H1 (cell line): Measurements from ENCODE around the gene SLX4IP. TPM values are rescaled to one million over a fixed set of nuclear protein-coding genes. Genes with fewer than 3 reads are reported as not detected.
A peak's percentile ranks its signal among the peaks of the same experiment; 100 is the strongest.

ENCODE experiments used
- CTCF ChIA-PET: fragments of 300-600 bp; sonication (Branson Sonifier 250); formaldehyde crosslinking; loops from one replicate; lab custom pipeline; 2021; ENCODE audit not compliant: partially characterized antibody; lab: Charles Lee
- POLR2A ChIA-PET: fragments of 300-600 bp; sonication (Branson Sonifier 250); formaldehyde crosslinking; loops from one replicate; lab custom pipeline; 2021; ENCODE audit warnings: inconsistent platforms; ENCODE audit not compliant: partially characterized antibody; lab: Charles Lee
- DNase-seq, 2 experiments: peaks; one replicate each; pipeline versions ENCODE4 v3.0.0 to v3.0.0-alpha.2; 2010 to 2022; ENCODE audit warnings: low spot score in 2 of 2, low read depth in 1 of 2, mixed read lengths in 1 of 2
- FAIRE-seq: peaks from 2 replicates; lab custom pipeline; 2011; peaks lifted over from hg19 to GRCh38; lab: Jason Lieb, UNC
- H2AFZ ChIP-seq: 2 replicates; pipeline ENCODE4 v1.8.1; 2012; ENCODE audit warnings: low read length, inconsistent platforms
- H2AK5ac ChIP-seq: 2 replicates; pipeline ENCODE4 v1.6.1; 2013; ENCODE audit warnings: low read depth, low read length
- H2BK120ac ChIP-seq: replicated peaks from 2 replicates; pipeline ENCODE3; 2013; ENCODE audit warnings: low read depth, low read length, inconsistent platforms
- H2BK12ac ChIP-seq: 2 replicates; pipeline ENCODE4 v1.6.1; 2013; ENCODE audit warnings: low read depth, low read length
- H2BK15ac ChIP-seq: 2 replicates; pipeline ENCODE4 v1.6.1; 2013; ENCODE audit warnings: low read length
- H2BK20ac ChIP-seq: 2 replicates; pipeline ENCODE4 v1.6.1; 2013; ENCODE audit warnings: low read length
- H2BK5ac ChIP-seq: 2 replicates; pipeline ENCODE4 v1.6.1; 2013; ENCODE audit warnings: low read depth, low read length
- H3K14ac ChIP-seq: 2 replicates; pipeline ENCODE4 v1.6.1; 2013; ENCODE audit warnings: inconsistent platforms; ENCODE audit not compliant: insufficient read length
- H3K18ac ChIP-seq: 2 replicates; pipeline ENCODE4 v1.6.1; 2013; ENCODE audit warnings: low read length; ENCODE audit errors: extremely low read depth
- H3K23ac ChIP-seq: 2 replicates; pipeline ENCODE4 v1.6.1; 2013; ENCODE audit warnings: inconsistent platforms; ENCODE audit not compliant: insufficient read length
- H3K23me2 ChIP-seq: 2 replicates; pipeline ENCODE4 v1.6.1; 2013; ENCODE audit warnings: low read depth, low read length
- H3K27ac ChIP-seq: 2 replicates; pipeline ENCODE4 v1.6.1; 2011; ENCODE audit warnings: low read depth, low read length, inconsistent platforms
- H3K27me3 ChIP-seq, 4 experiments: replicated peaks in 1 of 4; 1 replicate in 1 of 4; 2 replicates in 3 of 4; pipeline versions ENCODE4 v1.6.1 to v1.8.1; 2011 to 2013; ENCODE audit warnings: low read length in 3 of 4, mild to moderate bottlenecking in 3 of 4, inconsistent platforms in 2 of 4, mixed read lengths in 2 of 4, moderate library complexity in 1 of 4; ENCODE audit not compliant: control insufficient read depth in 3 of 4, insufficient read depth in 3 of 4; ENCODE audit errors: extremely low read depth in 1 of 4
- H3K36me3 ChIP-seq, 4 experiments: 2 replicates each; pipeline versions ENCODE4 v1.6.1 to v1.8.1; 2011 to 2013; ENCODE audit warnings: mild to moderate bottlenecking in 4 of 4, low read length in 3 of 4, moderate library complexity in 2 of 4, control low read depth in 1 of 4, inconsistent platforms in 1 of 4; ENCODE audit not compliant: insufficient read depth in 4 of 4, control insufficient read depth in 2 of 4
- H3K4ac ChIP-seq: replicated peaks from 2 replicates; pipeline ENCODE3; 2013; ENCODE audit warnings: low read length, low read depth, mixed read lengths, inconsistent platforms; ENCODE audit not compliant: insufficient read length
- H3K4me1 ChIP-seq, 4 experiments: replicated peaks in 1 of 4; 1 replicate in 1 of 4; 2 replicates in 3 of 4; pipeline versions ENCODE4 v1.6.1 to v1.8.1; 2011 to 2013; ENCODE audit warnings: low read length in 3 of 4, inconsistent platforms in 2 of 4, mixed read lengths in 1 of 4; ENCODE audit not compliant: insufficient read depth in 4 of 4, control insufficient read depth in 3 of 4
- H3K4me2 ChIP-seq, 2 experiments: 2 replicates each; pipeline versions ENCODE4 v1.6.1 to v1.8.1; 2011 to 2013; ENCODE audit warnings: low read depth in 2 of 2, low read length in 2 of 2, control low read depth in 1 of 2, inconsistent platforms in 1 of 2, mild to moderate bottlenecking in 1 of 2; ENCODE audit not compliant: insufficient read depth in 1 of 2
- H3K4me3 ChIP-seq, 4 experiments: fragments of 200-600, 300-600 bp in 1 of 4; sonication (generic), shearing (Covaris generic), sonication (Bioruptor Twin) in 1 of 4; 2 replicates each; pipeline versions ENCODE4 v1.5.1 to v1.8.1; 2011 to 2016; ENCODE audit warnings: low read length in 4 of 4, low read depth in 3 of 4, control low read depth in 2 of 4, inconsistent platforms in 2 of 4, mild to moderate bottlenecking in 2 of 4, mixed read lengths in 1 of 4, moderate library complexity in 1 of 4; ENCODE audit not compliant: insufficient read depth in 2 of 4; ENCODE audit errors: extremely low read depth in 1 of 4
- H3K56ac ChIP-seq: replicated peaks from 2 replicates; pipeline ENCODE3; 2013; ENCODE audit warnings: low read depth, mild to moderate bottlenecking, mixed read lengths, low read length, inconsistent platforms; ENCODE audit not compliant: insufficient read length
- H3K79me1 ChIP-seq: 2 replicates; pipeline ENCODE4 v1.6.1; 2013; ENCODE audit warnings: low read depth, low read length, control low read depth
- H3K79me2 ChIP-seq, 2 experiments: 2 replicates each; pipeline versions ENCODE4 v1.6.1 to v1.8.1; 2012 to 2013; ENCODE audit warnings: low read length in 2 of 2, mild to moderate bottlenecking in 2 of 2, inconsistent platforms in 1 of 2; ENCODE audit not compliant: insufficient read depth in 2 of 2, control insufficient read depth in 1 of 2
- H3K9ac ChIP-seq, 4 experiments: replicated peaks in 1 of 4; 1 replicate in 1 of 4; 2 replicates in 3 of 4; pipeline versions ENCODE4 v1.6.1 to v1.8.1; 2011 to 2013; ENCODE audit warnings: low read depth in 3 of 4, low read length in 3 of 4, control low read depth in 2 of 4, mild to moderate bottlenecking in 2 of 4, moderate library complexity in 2 of 4, inconsistent platforms in 1 of 4; ENCODE audit errors: extremely low read depth in 1 of 4
- H3K9me3 ChIP-seq, 2 experiments: 2 replicates each; pipeline versions ENCODE4 v1.6.1 to v1.8.1; 2012 to 2013; ENCODE audit warnings: mild to moderate bottlenecking in 2 of 2, moderate library complexity in 2 of 2, control low read depth in 1 of 2, inconsistent platforms in 1 of 2, low read depth in 1 of 2, low read length in 1 of 2, mixed read lengths in 1 of 2; ENCODE audit not compliant: insufficient read depth in 2 of 2
- H4K20me1 ChIP-seq, 2 experiments: replicated peaks in 1 of 2; 2 replicates each; pipeline versions ENCODE3 to v1.8.1; 2011 to 2013; ENCODE audit warnings: inconsistent platforms in 2 of 2, low read length in 2 of 2, mild to moderate bottlenecking in 1 of 2; ENCODE audit not compliant: insufficient read depth in 2 of 2, control insufficient read depth in 1 of 2
- H4K5ac ChIP-seq: 2 replicates; pipeline ENCODE4 v1.6.1; 2013; ENCODE audit warnings: low read length, low read depth, mixed read lengths, inconsistent platforms; ENCODE audit not compliant: insufficient read length
- H4K8ac ChIP-seq: 2 replicates; pipeline ENCODE4 v1.8.0; 2013; ENCODE audit warnings: mild to moderate bottlenecking, moderate library complexity, low read length, inconsistent platforms; ENCODE audit not compliant: insufficient read depth; ENCODE audit errors: extremely low read depth
- H4K91ac ChIP-seq: replicated peaks from 2 replicates; pipeline ENCODE3; 2013; ENCODE audit warnings: low read length, mixed read lengths, inconsistent platforms; ENCODE audit not compliant: insufficient read length
- BCL11A ChIP-seq, 2 experiments: IDR thresholded peaks; one replicate each; pipeline ENCODE4 v1.6.1; 2011; ENCODE audit warnings: low read depth in 2 of 2, low read length in 2 of 2, mild to moderate bottlenecking in 2 of 2
- KDM1A ChIP-seq: fragments of 200-600, 300-600 bp; sonication (generic); IDR thresholded peaks from 2 replicates; pipeline ENCODE4 v1.7.1; 2016; ENCODE audit warnings: mild to moderate bottlenecking, low read length, borderline replicate concordance
- RBBP5 ChIP-seq: IDR thresholded peaks from 2 replicates; pipeline ENCODE4 v1.7.1; 2012; ENCODE audit warnings: low read depth, mild to moderate bottlenecking, inconsistent platforms, low read length, moderate library complexity, borderline replicate concordance
- SAP30 ChIP-seq: fragments of 300-600 bp; sonication (generic); IDR thresholded peaks from 2 replicates; pipeline ENCODE4 v1.7.1; 2012; ENCODE audit warnings: low read length, moderate library complexity, mild to moderate bottlenecking, inconsistent platforms; ENCODE audit not compliant: insufficient read depth, insufficient replicate concordance
- WGBS, 2 experiments: shearing (Covaris generic) in 1 of 2; methylation state at CpG; one replicate each; pipeline versions ENCODE4 v1.1.6 to v1.1.7; 2013 to 2015; ENCODE audit warnings: low lambda C conversion rate in 2 of 2, mixed read lengths in 2 of 2, inconsistent platforms in 1 of 2, low coverage in 1 of 2, missing lambda C conversion rate in 1 of 2; ENCODE audit not compliant: insufficient replicate concordance in 2 of 2, insufficient coverage in 1 of 2, insufficient read length in 1 of 2; ENCODE audit errors: extremely low coverage in 1 of 2, missing lambda C conversion rate in 1 of 2; 5-methylcytosine and 5-hydroxymethylcytosine counted together
- polyA plus RNA-seq, 7 experiments: library from polyadenylated mRNA; depleted of rRNA in 3 of 7; stranded (reverse) in 5 of 7; unstranded in 2 of 7; fragments of >200 nt in 5 of 7; fragments of 200-250 nt in 2 of 7; gene quantifications; 1 replicate in 5 of 7; 2 replicates in 1 of 7; 4 replicates in 1 of 7; pipeline versions ENCODE4 v1.2.1 to v1.2.3, GENCODE V29; 2011 to 2013; ENCODE audit warnings: missing spikeins in 2 of 7, mixed read lengths in 2 of 7
- total RNA-seq: library from RNA; stranded (reverse); fragmentation: NEBNext Ultra II Directional; extraction: Animal tissue kit (Norgen Biotek cat#: 25700); gene quantifications from 2 replicates; pipeline ENCODE4 v1.2.1, GENCODE V29; 2021
- TF ChIP-seq, protein P1 (sequence below): IDR thresholded peaks from 2 replicates; pipeline ENCODE4 v1.6.1; 2011; ENCODE audit warnings: low read length, improper control_type of control experiment
- TF ChIP-seq, protein P2 (sequence below): IDR thresholded peaks from 2 replicates; pipeline ENCODE4 v1.6.1; 2012; ENCODE audit warnings: inconsistent platforms

The SLX4IP gene
- total and polyA plus RNA-seq, 2 of the 8 experiments (the other 6 are each of a cell fraction or from before 2014, with no cell fraction given), result 2.4 to 8.7 TPM

DNA sequence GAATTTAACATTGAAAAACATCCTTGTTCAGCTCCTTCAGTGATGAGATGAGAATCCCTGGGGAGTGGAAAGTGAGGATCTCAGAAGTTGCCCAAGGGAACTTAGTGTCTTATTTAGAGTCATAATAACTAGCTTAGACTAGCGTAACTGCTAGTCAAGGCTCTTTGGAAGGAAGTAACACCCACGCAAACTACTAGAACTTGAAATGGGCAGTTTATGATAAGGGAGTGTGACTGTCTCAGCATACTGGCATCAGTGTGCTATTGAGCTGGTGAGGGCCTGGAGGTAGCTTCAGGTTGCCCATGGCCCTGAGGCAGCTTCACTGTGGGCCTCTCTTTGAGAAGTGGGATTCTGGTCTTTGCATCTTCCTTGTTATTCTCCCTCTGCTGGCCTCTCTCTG lies 40.1 kb downstream of the SLX4IP start:
- Histone ChIP-seq H3K4me3 (no peak overlapping the region), H2BK120ac (no peak overlapping the region), H2AFZ (no peak overlapping the region), H3K9me3 (no peaks in the 10 kb centered on the region), H3K14ac (no peak overlapping the region), H3K9ac (no peak overlapping the region), H3K23ac (no peak overlapping the region), H4K5ac (no peak overlapping the region), H3K4me1 (peaks cover 0 to 13% (median 4%) of the 10 kb centered on the region in 4 experiments; a peak in 5 of 7 replicates), H4K8ac (no peak overlapping the region), H3K36me3 (no peaks in the 10 kb centered on the region), H2AK5ac (peak overlapping the region; percentile 54; the same call in 1 of the 2 replicates), H3K18ac (no peak overlapping the region), H3K79me1 (no peaks in the 10 kb centered on the region), H4K91ac (no peak overlapping the region), H2BK5ac (no peak overlapping the region), H4K20me1 (no peaks in the 10 kb centered on the region), H3K56ac (no peak overlapping the region), H3K79me2 (peaks cover 0 to 12% of the 10 kb centered on the region in 2 experiments; a peak in 2 of 4 replicates), H2BK15ac (no peak overlapping the region), H3K4me2 (no peak overlapping the region), H2BK12ac (no peak overlapping the region), H3K4ac (no peak overlapping the region), H2BK20ac (no peak overlapping the region), H3K23me2 (no peaks in the 10 kb centered on the region), H3K27me3 (no peaks in the 10 kb centered on the region), H3K27ac (no peak overlapping the region)
- ChIA-PET POLR2A (no interaction called here), CTCF (interaction anchor here (0.7 to 4.2 kb wide), 13 partner anchors 11 to 796 kb away, joined by 3 to 17 read pairs (median 3); partner anchors contain the start of genes MKKS and SLX4IP)
- WGBS, 2 experiments, result 100% methylated on average over 2 of the region's 2 CpGs; no CpG with 5 or more reads in 1 of the 2 experiments
- no peak for TF ChIP-seq RBBP5
- TF ChIP-seq BCL11A (IDR thresholded peaks at IDR 0.05; ENCODE audit: low read depth in 2 of 2, low read length in 2 of 2), result no peak
- TF ChIP-seq KDM1A, result no peak
- TF ChIP-seq, protein P1, sequence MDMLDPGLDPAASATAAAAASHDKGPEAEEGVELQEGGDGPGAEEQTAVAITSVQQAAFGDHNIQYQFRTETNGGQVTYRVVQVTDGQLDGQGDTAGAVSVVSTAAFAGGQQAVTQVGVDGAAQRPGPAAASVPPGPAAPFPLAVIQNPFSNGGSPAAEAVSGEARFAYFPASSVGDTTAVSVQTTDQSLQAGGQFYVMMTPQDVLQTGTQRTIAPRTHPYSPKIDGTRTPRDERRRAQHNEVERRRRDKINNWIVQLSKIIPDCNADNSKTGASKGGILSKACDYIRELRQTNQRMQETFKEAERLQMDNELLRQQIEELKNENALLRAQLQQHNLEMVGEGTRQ, result no peak
- TF ChIP-seq SAP30, result no peak
- TF ChIP-seq, protein P2, sequence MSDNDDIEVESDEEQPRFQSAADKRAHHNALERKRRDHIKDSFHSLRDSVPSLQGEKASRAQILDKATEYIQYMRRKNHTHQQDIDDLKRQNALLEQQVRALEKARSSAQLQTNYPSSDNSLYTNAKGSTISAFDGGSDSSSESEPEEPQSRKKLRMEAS, result no peak
- FAIRE-seq (no peak), DNase-seq (no peak)
